Ectodermal cell (in vitro differentiated cells): ENCODE data around the gene ASTN2.

ENCODE experiments used
- H3K27ac ChIP-seq: 2 replicates; pipeline ENCODE4 v1.7.0; 2013; ENCODE audit warnings: mild to moderate bottlenecking, low read depth, low read length; ENCODE audit not compliant: insufficient read depth, poor library complexity, severe bottlenecking
- H3K27me3 ChIP-seq: 2 replicates; pipeline ENCODE4 v1.7.0; 2013; ENCODE audit warnings: mild to moderate bottlenecking, low read length; ENCODE audit not compliant: insufficient read depth, control insufficient read depth, poor library complexity, severe bottlenecking
- H3K36me3 ChIP-seq: one replicate; pipeline ENCODE4 v1.7.0; 2013; ENCODE audit warnings: low read length; ENCODE audit not compliant: control insufficient read depth, insufficient read depth
- H3K4me1 ChIP-seq: one replicate; pipeline ENCODE4 v1.7.0; 2013; ENCODE audit warnings: low read length; ENCODE audit not compliant: control insufficient read depth, insufficient read depth
- H3K4me3 ChIP-seq: 2 replicates; pipeline ENCODE4 v1.7.0; 2013; ENCODE audit warnings: low read depth, low read length, control low read depth; ENCODE audit not compliant: insufficient read depth
- H3K9me3 ChIP-seq: 2 replicates; pipeline ENCODE4 v1.7.0; 2013; ENCODE audit warnings: mild to moderate bottlenecking, low read length, moderate library complexity; ENCODE audit not compliant: control insufficient read depth
- WGBS, 2 experiments: methylation state at CpG; one replicate each; pipeline ENCODE4 v1.1.7; 2013; ENCODE audit warnings: missing lambda C conversion rate in 2 of 2; 5-methylcytosine and 5-hydroxymethylcytosine counted together

Gene ASTN2

DNA sequence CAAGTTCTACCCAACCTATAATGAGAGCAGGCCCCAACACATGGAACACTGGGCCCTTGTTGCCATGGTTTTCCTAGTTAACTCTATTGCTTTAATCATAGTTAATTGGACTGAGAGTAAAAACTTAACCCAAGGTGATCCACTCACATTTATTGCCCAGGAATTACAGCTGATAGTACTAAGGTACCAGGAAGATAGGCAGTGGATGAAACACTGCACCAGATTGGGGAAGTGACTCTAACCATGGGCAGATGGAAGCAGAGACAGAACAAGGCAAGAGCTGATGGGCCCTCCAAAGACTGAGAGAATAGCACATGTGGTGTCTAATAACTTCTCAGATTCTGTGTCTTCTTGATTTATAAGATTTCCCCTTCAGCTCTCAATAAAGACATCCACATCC lies 873.5 kb downstream of the ASTN2 start:
- H3K27me3 ChIP-seq, result no peaks in the 10 kb centered on the region
- H3K27ac ChIP-seq, result no peak overlapping the region
- H3K4me1 ChIP-seq, result no peaks in the 10 kb centered on the region
- no peak overlapping the region for H3K4me3 ChIP-seq
- H3K36me3 ChIP-seq, result no peaks in the 10 kb centered on the region
- no peaks in the 10 kb centered on the region for H3K9me3 ChIP-seq

- 91 to 97% methylated on average over 6 of the region's 6 CpGs for WGBS, 2 experiments
- Histone ChIP-seq H3K4me1 (no peaks in the 10 kb centered on the region), H3K4me3 (no peak overlapping the region), H3K27me3 (no peaks in the 10 kb centered on the region), H3K27ac (no peak overlapping the region), H3K36me3 (no peaks in the 10 kb centered on the region), H3K9me3 (no peaks in the 10 kb centered on the region)
These were observed 875.3 kb downstream of the ASTN2 start for GRCh38 chr9:116539549-116539948.

DNA sequence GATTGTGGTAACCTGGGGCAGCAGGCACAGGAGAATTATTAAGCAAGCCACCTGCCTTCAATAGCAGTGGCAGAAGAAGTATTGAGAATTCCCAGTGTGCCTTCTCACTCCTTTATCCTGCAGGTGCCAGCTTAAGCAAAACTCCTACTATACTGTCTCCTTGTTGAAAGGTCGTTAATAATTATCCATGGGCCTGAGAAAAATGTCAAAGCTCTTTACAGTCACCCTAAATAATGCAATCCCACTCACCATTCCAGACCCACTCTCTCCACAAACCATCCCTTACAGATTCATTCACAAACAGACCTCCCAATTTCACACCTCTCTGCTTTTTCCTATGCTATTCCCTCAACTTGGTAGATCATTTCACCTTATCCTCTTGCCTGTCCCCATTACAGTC lies 889.2 kb downstream of the ASTN2 start:
- Histone ChIP-seq H3K27me3 (no peaks in the 10 kb centered on the region), H3K27ac (no peak overlapping the region), H3K36me3 (no peaks in the 10 kb centered on the region), H3K9me3 (no peaks in the 10 kb centered on the region), H3K4me1 (no peaks in the 10 kb centered on the region), H3K4me3 (no peak overlapping the region)
- 90 to 97% methylated on average over 1 of the region's 1 CpG for WGBS, 2 experiments

GRCh38 chr9:116524778-116525470 lies 889.9 kb downstream of the ASTN2 start:
- Histone ChIP-seq H3K27ac (no peak overlapping the region), H3K4me1 (no peaks in the 10 kb centered on the region), H3K4me3 (no peak overlapping the region), H3K9me3 (no peaks in the 10 kb centered on the region), H3K27me3 (no peaks in the 10 kb centered on the region), H3K36me3 (no peaks in the 10 kb centered on the region)
- 90 to 93% methylated on average over 3 of the region's 3 CpGs for whole genome bisulfite sequencing, 2 experiments

GRCh38 chr9:116520218-116520617 lies 894.6 kb downstream of the ASTN2 start:
- Histone ChIP-seq H3K27ac (no peak overlapping the region), H3K4me1 (no peaks in the 10 kb centered on the region), H3K4me3 (no peak overlapping the region), H3K9me3 (no peaks in the 10 kb centered on the region), H3K36me3 (no peaks in the 10 kb centered on the region), H3K27me3 (no peaks in the 10 kb centered on the region)
- WGBS, 2 experiments, result 94 to 97% methylated on average over 2 of the region's 2 CpGs

DNA sequence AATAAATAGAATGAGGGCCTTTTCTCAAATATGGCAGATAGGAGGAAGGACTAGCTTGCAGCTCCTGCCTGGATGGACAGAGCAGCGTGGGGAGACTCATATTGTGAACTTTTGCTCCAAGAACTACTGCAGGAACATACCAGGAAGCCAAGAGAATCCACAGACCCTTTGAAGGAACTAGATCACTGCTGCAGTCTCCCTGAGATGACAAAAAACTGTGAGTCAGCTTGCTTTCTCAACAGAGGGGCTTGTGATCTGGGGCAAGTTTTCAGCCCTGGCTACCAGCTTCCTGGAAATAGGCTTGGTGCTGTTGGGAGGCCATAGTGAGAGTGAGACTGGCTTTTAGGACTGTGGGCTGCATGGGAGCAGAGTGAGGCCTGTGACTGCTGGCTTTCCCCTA lies 898.4 kb downstream of the ASTN2 start:
- H3K36me3 ChIP-seq, result no peaks in the 10 kb centered on the region
- H3K4me3 ChIP-seq, result no peak overlapping the region
- no peaks in the 10 kb centered on the region for H3K27me3 ChIP-seq
- no peaks in the 10 kb centered on the region for H3K4me1 ChIP-seq
- 87 to 94% methylated on average over 1 of the region's 1 CpG for WGBS, 2 experiments
- no peaks in the 10 kb centered on the region for H3K9me3 ChIP-seq
- H3K27ac ChIP-seq, result no peak overlapping the region

- Histone ChIP-seq H3K27ac (no peak overlapping the region), H3K9me3 (no peaks in the 10 kb centered on the region), H3K36me3 (no peaks in the 10 kb centered on the region), H3K4me3 (no peak overlapping the region), H3K27me3 (no peaks in the 10 kb centered on the region), H3K4me1 (no peaks in the 10 kb centered on the region)
These were observed 899.3 kb downstream of the ASTN2 start for GRCh38 chr9:116515541-116515940.

DNA sequence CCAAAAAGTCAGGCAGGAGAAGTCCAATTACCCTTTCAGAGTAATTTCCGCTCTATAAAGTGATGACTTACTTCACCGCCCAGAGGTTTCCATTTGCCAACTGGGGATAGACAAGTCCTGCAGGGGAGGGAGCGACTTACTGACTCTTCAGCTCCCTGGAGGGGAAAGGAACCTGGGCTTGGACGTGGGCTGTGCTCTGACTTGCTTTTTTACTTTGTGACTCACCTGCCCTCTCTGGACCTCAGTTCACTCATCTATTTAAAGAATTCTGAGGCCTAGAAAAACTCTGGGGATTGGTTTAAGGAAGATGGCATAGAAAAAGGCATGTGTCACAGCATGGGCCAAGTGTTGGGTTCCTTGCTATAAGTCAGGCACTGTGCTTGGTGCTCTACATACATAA lies 908.2 kb downstream of the ASTN2 start:
- WGBS, 2 experiments, result 91 to 95% methylated on average over 4 of the region's 4 CpGs
- Histone ChIP-seq H3K27me3 (no peaks in the 10 kb centered on the region), H3K4me1 (no peaks in the 10 kb centered on the region), H3K9me3 (no peaks in the 10 kb centered on the region), H3K4me3 (no peak overlapping the region), H3K36me3 (no peaks in the 10 kb centered on the region), H3K27ac (no peak overlapping the region)

- H3K27me3 ChIP-seq, result no peaks in the 10 kb centered on the region
- no peak overlapping the region for H3K27ac ChIP-seq
- H3K36me3 ChIP-seq, result no peaks in the 10 kb centered on the region
- 95 to 97% methylated on average over 5 of the region's 5 CpGs for WGBS, 2 experiments
- H3K4me1 ChIP-seq, result peaks cover 7% of the 10 kb centered on the region
- H3K4me3 ChIP-seq, result no peak overlapping the region
- H3K9me3 ChIP-seq, result no peaks in the 10 kb centered on the region
These were observed 909.9 kb downstream of the ASTN2 start for GRCh38 chr9:116504893-116505480.

DNA sequence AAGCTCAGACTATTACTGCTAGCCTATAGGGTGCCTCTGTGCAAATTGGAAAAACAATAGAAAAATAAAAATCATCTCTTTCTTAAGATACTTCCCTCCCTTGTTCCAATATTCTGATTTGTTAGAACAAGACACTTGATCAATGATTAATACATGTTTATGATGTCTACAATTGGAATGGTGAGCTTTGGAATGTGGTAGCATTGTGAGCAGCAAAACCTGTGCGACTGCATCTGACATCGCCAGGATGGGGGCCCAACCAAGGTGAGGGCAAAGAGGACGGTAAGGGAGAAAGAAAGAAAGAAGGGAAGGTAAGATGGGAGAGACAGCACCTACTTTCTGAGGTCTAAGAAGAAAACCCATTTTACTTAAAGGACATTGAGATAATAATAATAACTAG lies 910.8 kb downstream of the ASTN2 start:
- no peak overlapping the region for H3K4me3 ChIP-seq
- no peaks in the 10 kb centered on the region for H3K36me3 ChIP-seq
- no peaks in the 10 kb centered on the region for H3K9me3 ChIP-seq
- 87 to 95% methylated on average over 3 of the region's 3 CpGs for WGBS, 2 experiments
- H3K27me3 ChIP-seq, result peaks cover 6% of the 10 kb centered on the region
- peaks cover 11% of the 10 kb centered on the region for H3K4me1 ChIP-seq
- no peak overlapping the region for H3K27ac ChIP-seq

DNA sequence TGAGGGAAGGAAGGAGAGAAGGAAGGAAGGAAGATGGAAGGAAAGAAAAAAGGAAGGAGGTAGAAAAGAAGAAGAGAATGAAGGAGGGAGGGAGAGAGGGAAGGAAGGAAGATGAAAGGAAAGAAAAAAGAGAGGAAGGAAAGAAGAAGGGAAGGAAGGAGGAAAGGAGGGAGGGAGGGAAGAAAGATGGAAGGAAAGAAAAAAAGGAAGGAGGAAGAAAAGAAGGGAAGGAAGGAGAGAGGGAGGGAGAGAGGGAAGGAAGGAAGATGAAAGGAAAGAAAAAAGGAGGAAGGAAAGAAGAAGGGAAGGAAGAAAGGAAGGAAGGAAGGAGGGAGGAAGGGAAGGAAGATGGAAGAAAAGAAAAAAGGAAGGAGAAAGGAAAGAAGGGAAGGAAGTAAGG lies 912.1 kb downstream of the ASTN2 start:
- Histone ChIP-seq H3K4me1 (peaks cover 11% of the 10 kb centered on the region), H3K27ac (no peak overlapping the region), H3K4me3 (no peak overlapping the region), H3K9me3 (no peaks in the 10 kb centered on the region), H3K36me3 (no peaks in the 10 kb centered on the region), H3K27me3 (peaks cover 6% of the 10 kb centered on the region)
